Measurements from ENCODE around the gene ANKRD17. TPM values are rescaled to one million over a fixed set of nuclear protein-coding genes. Genes with fewer than 3 reads are reported as not detected.

ANKRD17 gene
- total RNA-seq, 1 donor from 2014 or later, result 91.9 TPM

DNA sequence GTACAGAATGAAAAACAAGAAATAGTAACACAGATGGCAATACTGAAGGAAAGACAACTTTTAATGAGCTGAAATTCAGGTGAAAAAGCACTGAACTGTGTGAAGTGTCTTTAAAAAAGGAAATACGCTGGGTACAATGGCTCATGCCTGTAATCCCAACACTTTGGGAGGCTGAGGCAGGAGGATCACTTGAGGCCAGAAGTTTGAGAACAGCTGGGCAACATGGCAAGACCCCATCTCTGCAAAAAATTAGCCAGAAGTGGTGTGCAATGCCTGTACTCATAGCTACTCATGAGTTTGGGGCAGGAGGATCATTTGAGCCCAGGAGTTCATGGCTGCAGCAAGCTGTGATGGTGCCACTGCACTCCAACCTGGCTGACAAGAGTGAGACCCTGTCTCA, 129.3 kb downstream of the ANKRD17 start:
- Histone ChIP-seq H3K4me3 (ENCODE audit: insufficient read depth, low read depth, low read length) (no peak overlapping the region), H3K4me1 (ENCODE audit: insufficient read depth, low read length) (no peaks in the 10 kb centered on the region), H3K79me2 (ENCODE audit: insufficient read depth, low read length) (peaks cover 17% of the 10 kb centered on the region), H3K9ac (ENCODE audit: low read length) (no peak overlapping the region), H3K9me3 (ENCODE audit: insufficient read depth, low read depth, low read length) (no peaks in the 10 kb centered on the region), H3K27ac (ENCODE audit: low read depth, low read length) (no peak overlapping the region), H3K36me3 (ENCODE audit: insufficient read depth, low read length) (peaks cover 22% of the 10 kb centered on the region), H3K27me3 (ENCODE audit: insufficient read depth, low read length) (no peaks in the 10 kb centered on the region), H4K20me1 (ENCODE audit: insufficient read depth, low read length) (peaks cover 8% of the 10 kb centered on the region), H3K4me2 (ENCODE audit: low read length) (no peak overlapping the region), H2AFZ (ENCODE audit: low read depth, low read length) (no peak overlapping the region)
- H3K9me3 Mint-ChIP-seq (ENCODE audit: unreplicated experiment), result no peaks in the 10 kb centered on the region
- H3K27ac Mint-ChIP-seq (ENCODE audit: unreplicated experiment), result no peak overlapping the region
- TF ChIP-seq, protein P1, sequence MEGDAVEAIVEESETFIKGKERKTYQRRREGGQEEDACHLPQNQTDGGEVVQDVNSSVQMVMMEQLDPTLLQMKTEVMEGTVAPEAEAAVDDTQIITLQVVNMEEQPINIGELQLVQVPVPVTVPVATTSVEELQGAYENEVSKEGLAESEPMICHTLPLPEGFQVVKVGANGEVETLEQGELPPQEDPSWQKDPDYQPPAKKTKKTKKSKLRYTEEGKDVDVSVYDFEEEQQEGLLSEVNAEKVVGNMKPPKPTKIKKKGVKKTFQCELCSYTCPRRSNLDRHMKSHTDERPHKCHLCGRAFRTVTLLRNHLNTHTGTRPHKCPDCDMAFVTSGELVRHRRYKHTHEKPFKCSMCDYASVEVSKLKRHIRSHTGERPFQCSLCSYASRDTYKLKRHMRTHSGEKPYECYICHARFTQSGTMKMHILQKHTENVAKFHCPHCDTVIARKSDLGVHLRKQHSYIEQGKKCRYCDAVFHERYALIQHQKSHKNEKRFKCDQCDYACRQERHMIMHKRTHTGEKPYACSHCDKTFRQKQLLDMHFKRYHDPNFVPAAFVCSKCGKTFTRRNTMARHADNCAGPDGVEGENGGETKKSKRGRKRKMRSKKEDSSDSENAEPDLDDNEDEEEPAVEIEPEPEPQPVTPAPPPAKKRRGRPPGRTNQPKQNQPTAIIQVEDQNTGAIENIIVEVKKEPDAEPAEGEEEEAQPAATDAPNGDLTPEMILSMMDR (IDR thresholded peaks at IDR 0.05; ENCODE audit: insufficient read depth, low read depth, low read length), result no peak
- no peak for TF ChIP-seq EZH2 (IDR thresholded peaks at IDR 0.05; ENCODE audit: insufficient read depth, low read length)
- no peaks in the 10 kb centered on the region for H3K27me3 Mint-ChIP-seq (ENCODE audit: low read depth, unreplicated experiment)
- no peaks in the 10 kb centered on the region for H3K4me1 Mint-ChIP-seq (ENCODE audit: low read depth, unreplicated experiment)
- DNase-seq (ENCODE audit: low read depth), result no peak
- no peak for FAIRE-seq
- no peak overlapping the region for H3K4me3 Mint-ChIP-seq (ENCODE audit: unreplicated experiment)
- H3K36me3 Mint-ChIP-seq (ENCODE audit: low read depth, unreplicated experiment), result peaks cover 7% of the 10 kb centered on the region

DNA sequence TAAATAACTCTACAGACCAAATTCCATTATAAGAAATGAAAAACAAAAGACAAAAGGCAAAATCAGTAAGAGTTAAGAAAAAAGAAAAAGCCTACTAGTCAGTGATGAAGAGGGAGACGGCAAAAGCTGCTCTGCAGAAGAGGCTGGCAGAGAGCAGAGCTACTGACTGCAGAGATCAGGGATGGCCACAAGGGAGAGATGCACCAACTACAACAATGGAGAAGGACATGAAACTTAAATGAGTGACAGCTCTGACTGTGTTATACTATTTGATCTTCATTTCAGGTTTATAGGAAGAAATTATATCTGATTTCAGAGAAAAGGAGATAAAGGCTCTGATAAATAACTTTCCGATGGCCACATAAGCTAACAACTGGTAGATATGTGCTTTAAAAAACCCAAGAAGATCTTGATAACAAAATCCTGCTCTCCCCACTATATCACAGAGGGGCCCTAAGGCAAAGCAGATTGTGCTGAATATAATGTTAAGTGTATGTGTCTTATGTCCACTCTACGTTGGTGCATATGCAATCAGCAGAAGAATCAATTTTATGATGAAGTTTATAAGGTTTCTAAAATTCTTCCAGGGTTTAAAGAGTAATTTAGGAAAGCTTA, 130.7 kb downstream of the ANKRD17 start:
- Mint-ChIP-seq H3K36me3 (ENCODE audit: low read depth, unreplicated experiment) (peaks cover 3% of the 10 kb centered on the region), H3K27me3 (ENCODE audit: low read depth, unreplicated experiment) (no peaks in the 10 kb centered on the region), H3K9me3 (ENCODE audit: unreplicated experiment) (no peaks in the 10 kb centered on the region), H3K27ac (ENCODE audit: unreplicated experiment) (no peak overlapping the region), H3K4me1 (ENCODE audit: low read depth, unreplicated experiment) (no peaks in the 10 kb centered on the region), H3K4me3 (ENCODE audit: unreplicated experiment) (no peak overlapping the region)
- peaks cover 8% of the 10 kb centered on the region for H4K20me1 ChIP-seq (ENCODE audit: insufficient read depth, low read length)
- H3K79me2 ChIP-seq (ENCODE audit: insufficient read depth, low read length), result peaks cover 15% of the 10 kb centered on the region
- FAIRE-seq, result no peak
- no peaks in the 10 kb centered on the region for H3K9me3 ChIP-seq (ENCODE audit: insufficient read depth, low read depth, low read length)
- H3K27ac ChIP-seq (ENCODE audit: low read depth, low read length), result no peak overlapping the region
- no peak overlapping the region for H3K9ac ChIP-seq (ENCODE audit: low read length)
- H2AFZ ChIP-seq (ENCODE audit: low read depth, low read length), result no peak overlapping the region
- H3K4me3 ChIP-seq (ENCODE audit: insufficient read depth, low read depth, low read length), result no peak overlapping the region
- H3K4me2 ChIP-seq (ENCODE audit: low read length), result no peak overlapping the region
- no peaks in the 10 kb centered on the region for H3K4me1 ChIP-seq (ENCODE audit: insufficient read depth, low read length)
- no peaks in the 10 kb centered on the region for H3K27me3 ChIP-seq (ENCODE audit: insufficient read depth, low read length)
- DNase-seq (ENCODE audit: low read depth), result no peak
- TF ChIP-seq, protein P1 (IDR thresholded peaks at IDR 0.05; ENCODE audit: insufficient read depth, low read depth, low read length), result no peak
- no peak for TF ChIP-seq EZH2 (IDR thresholded peaks at IDR 0.05; ENCODE audit: insufficient read depth, low read length)
- peaks cover 21% of the 10 kb centered on the region for H3K36me3 ChIP-seq (ENCODE audit: insufficient read depth, low read length)

DNA sequence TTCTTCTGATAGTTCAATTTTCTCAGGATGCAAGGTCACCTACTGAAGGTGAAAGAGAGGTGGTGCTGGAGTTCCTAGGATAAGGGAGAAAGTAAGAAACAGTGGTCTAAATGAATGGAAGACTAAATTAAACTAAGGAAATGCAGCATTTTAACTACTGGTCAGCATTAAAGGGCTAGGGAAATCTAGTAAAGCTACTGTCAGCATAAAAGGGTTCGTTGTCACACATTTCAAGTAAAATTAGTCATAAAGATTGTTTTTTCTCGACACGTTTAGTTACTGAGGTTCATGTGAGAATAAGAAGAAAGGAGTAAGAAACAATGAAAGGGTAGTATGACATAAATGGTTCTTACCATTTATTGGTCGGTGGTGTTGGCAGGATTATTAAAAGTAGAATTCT, 149.1 kb downstream of the ANKRD17 start:
- no peaks in the 10 kb centered on the region for H3K9me3 Mint-ChIP-seq (ENCODE audit: unreplicated experiment)
- TF ChIP-seq, protein P1 (IDR thresholded peaks at IDR 0.05; ENCODE audit: insufficient read depth, low read depth, low read length), result no peak
- TF ChIP-seq EZH2 (IDR thresholded peaks at IDR 0.05; ENCODE audit: insufficient read depth, low read length), result no peak
- no peak overlapping the region for H3K4me3 Mint-ChIP-seq (ENCODE audit: unreplicated experiment)
- H3K4me1 Mint-ChIP-seq (ENCODE audit: low read depth, unreplicated experiment), result no peaks in the 10 kb centered on the region
- no peaks in the 10 kb centered on the region for H4K20me1 ChIP-seq (ENCODE audit: insufficient read depth, low read length)
- H3K4me3 ChIP-seq (ENCODE audit: insufficient read depth, low read depth, low read length), result no peak overlapping the region
- H3K4me2 ChIP-seq (ENCODE audit: low read length), result no peak overlapping the region
- FAIRE-seq (no peak), DNase-seq (ENCODE audit: low read depth) (no peak)
- peaks cover 26% of the 10 kb centered on the region for H3K36me3 ChIP-seq (ENCODE audit: insufficient read depth, low read length)
- no peak overlapping the region for H3K9ac ChIP-seq (ENCODE audit: low read length)
- no peak overlapping the region for H3K27ac Mint-ChIP-seq (ENCODE audit: unreplicated experiment)
- H2AFZ ChIP-seq (ENCODE audit: low read depth, low read length), result no peak overlapping the region
- H3K27me3 Mint-ChIP-seq (ENCODE audit: low read depth, unreplicated experiment), result no peaks in the 10 kb centered on the region
- H3K4me1 ChIP-seq (ENCODE audit: insufficient read depth, low read length), result no peaks in the 10 kb centered on the region
- H3K9me3 ChIP-seq (ENCODE audit: insufficient read depth, low read depth, low read length), result no peaks in the 10 kb centered on the region
- peaks cover 3% of the 10 kb centered on the region for H3K36me3 Mint-ChIP-seq (ENCODE audit: low read depth, unreplicated experiment)
- H3K27me3 ChIP-seq (ENCODE audit: insufficient read depth, low read length), result no peaks in the 10 kb centered on the region
- no peak overlapping the region for H3K27ac ChIP-seq (ENCODE audit: low read depth, low read length)
- no peaks in the 10 kb centered on the region for H3K79me2 ChIP-seq (ENCODE audit: insufficient read depth, low read length)
